ENCODE results near the gene ADAP1.

GRCh38 chr7:919924-920341 lies 34.5 kb downstream of the ADAP1 start:
- no peak for TF ChIP-seq RAD21 (IDR thresholded peaks at IDR 0.05; ENCODE audit: low read depth)
- TF ChIP-seq CTCF (IDR thresholded peaks at IDR 0.05 in 2 of 3, conservative IDR thresholded peaks at IDR 0.05 in 1 of 3; ENCODE audit: borderline replicate concordance in 1 of 3, insufficient read depth in 1 of 3, low read depth in 2 of 3, low read length in 2 of 3): no peak
- no peak for TF ChIP-seq REST (IDR thresholded peaks at IDR 0.05; ENCODE audit: low read depth)
- TF ChIP-seq EZH2 (IDR thresholded peaks at IDR 0.05): no peak
- TF ChIP-seq MAX (IDR thresholded peaks at IDR 0.05): no peak
- TF ChIP-seq POLR2A (IDR thresholded peaks at IDR 0.05; ENCODE audit: borderline replicate concordance, extremely low read depth, insufficient read depth, insufficient read length): no peak
- TF ChIP-seq ATF3 (IDR thresholded peaks at IDR 0.05): no peak
- TF ChIP-seq ZNF274 (IDR thresholded peaks at IDR 0.05; ENCODE audit: low read depth, low read length): no peak
- TF ChIP-seq YY1 (IDR thresholded peaks at IDR 0.05; ENCODE audit: extremely low read depth, insufficient replicate concordance, low read depth, low read length): no peak
- no peak for TF ChIP-seq SIN3A (IDR thresholded peaks at IDR 0.05; ENCODE audit: low read depth)
- TF ChIP-seq EZH2phosphoT487 (IDR thresholded peaks at IDR 0.05; ENCODE audit: borderline replicate concordance): no peak
- no peak for TF ChIP-seq ZFX (IDR thresholded peaks at IDR 0.05)
